IPS-15b (cell line): ENCODE measurements around the gene C1QTNF6.

Source experiments
- H3K27me3 ChIP-seq: one replicate; pipeline ENCODE4 v1.6.1; 2013; ENCODE audit warnings: low read length; ENCODE audit not compliant: control insufficient read depth, insufficient read depth
- H3K36me3 ChIP-seq: one replicate; pipeline ENCODE4 v1.6.1; 2013; ENCODE audit warnings: low read length; ENCODE audit not compliant: control insufficient read depth, insufficient read depth
- H3K4me1 ChIP-seq: one replicate; pipeline ENCODE4 v1.6.1; 2013; ENCODE audit warnings: mild to moderate bottlenecking, low read length; ENCODE audit not compliant: control insufficient read depth, insufficient read depth
- H3K4me3 ChIP-seq: one replicate; pipeline ENCODE4 v1.5.1; 2013; ENCODE audit warnings: low read depth, low read length
- H3K9ac ChIP-seq: one replicate; pipeline ENCODE4 v1.6.1; 2013; ENCODE audit warnings: low read depth, mild to moderate bottlenecking, low read length
- H3K9me3 ChIP-seq: one replicate; pipeline ENCODE4 v1.6.1; 2013; ENCODE audit warnings: mild to moderate bottlenecking, low read length; ENCODE audit not compliant: control insufficient read depth, insufficient read depth

Gene C1QTNF6

GRCh38 chr22:37146051-37146385 lies 42.0 kb downstream of the C1QTNF6 start:
- H3K9me3 ChIP-seq = no peaks in the 10 kb centered on the region
- no peaks in the 10 kb centered on the region for H3K4me1 ChIP-seq

DNA sequence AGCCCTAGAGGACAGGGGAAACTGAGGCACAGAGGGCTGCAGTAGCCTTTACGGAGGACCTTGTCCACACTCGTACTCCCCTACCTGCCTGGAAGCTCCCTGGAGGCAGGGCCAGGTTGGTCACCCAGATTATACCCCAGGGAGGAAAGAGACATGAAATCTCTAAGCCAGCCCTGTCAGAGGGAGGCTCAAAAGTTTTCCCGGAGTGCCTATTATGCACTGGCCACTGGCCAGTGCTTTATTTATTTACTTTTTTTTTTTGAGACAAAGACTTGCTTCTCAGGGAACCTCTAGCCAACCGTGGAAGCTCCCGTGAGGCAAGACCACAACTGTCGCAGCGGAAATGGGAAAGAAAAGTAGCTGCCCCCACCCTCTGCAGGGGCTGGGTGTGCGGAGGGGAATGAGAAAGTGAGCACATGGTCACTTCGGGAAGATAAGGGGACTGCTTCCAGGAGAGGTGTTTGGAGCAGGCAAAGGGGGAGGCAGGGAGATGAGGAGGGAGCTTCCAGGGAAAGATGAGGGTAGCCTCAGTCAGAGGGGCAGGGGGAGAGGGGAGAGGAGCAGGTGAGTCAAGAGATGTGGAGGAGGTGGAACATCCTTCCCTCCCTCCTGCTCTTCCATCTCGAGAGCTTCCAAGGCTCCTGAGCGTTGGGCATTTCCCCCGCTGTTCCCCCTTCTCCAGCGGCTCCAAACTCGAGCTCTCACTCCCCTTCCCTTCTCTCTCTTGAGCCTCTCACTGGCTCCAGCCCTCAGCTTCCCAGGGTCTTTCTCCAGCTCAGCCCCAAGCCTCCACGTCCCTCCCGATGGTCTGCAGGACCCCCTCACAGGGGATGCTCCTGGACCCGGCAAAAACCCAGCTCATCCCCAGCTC lies 42.6 kb downstream of the C1QTNF6 start:
- Histone ChIP-seq H3K36me3 (no peaks in the 10 kb centered on the region), H3K4me1 (no peaks in the 10 kb centered on the region), H3K4me3 (no peak overlapping the region), H3K27me3 (no peaks in the 10 kb centered on the region), H3K9ac (no peak overlapping the region), H3K9me3 (no peaks in the 10 kb centered on the region)

More at GRCh38 chr22:37146051-37146385, 42.0 kb downstream of the C1QTNF6 start:
- H3K36me3 ChIP-seq = no peaks in the 10 kb centered on the region
- H3K27me3 ChIP-seq = no peaks in the 10 kb centered on the region
- no peak overlapping the region for H3K4me3 ChIP-seq
- no peak overlapping the region for H3K9ac ChIP-seq

DNA sequence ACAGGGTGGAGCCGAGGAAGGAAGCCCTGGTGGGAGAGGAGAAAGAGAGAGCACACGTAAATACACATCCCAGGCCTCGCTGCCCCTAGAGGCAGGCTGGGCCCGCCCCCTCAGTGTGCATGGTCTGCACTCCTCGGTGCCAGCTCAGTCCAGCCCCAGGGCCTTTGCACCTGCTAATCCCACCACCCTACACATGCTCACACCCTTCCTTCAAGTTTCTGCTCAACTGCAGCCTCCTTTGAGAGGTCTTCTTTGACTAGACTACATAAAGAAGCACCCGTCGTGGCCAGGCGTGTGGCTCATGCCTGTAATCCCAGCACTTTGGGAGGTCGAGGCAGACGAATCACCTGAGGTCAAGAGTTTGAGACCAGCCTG lies 43.9 kb downstream of the C1QTNF6 start:
- H3K9me3 ChIP-seq = no peaks in the 10 kb centered on the region
- H3K27me3 ChIP-seq = no peaks in the 10 kb centered on the region
- H3K36me3 ChIP-seq = no peaks in the 10 kb centered on the region
- no peak overlapping the region for H3K4me3 ChIP-seq
- H3K9ac ChIP-seq = no peak overlapping the region
- H3K4me1 ChIP-seq = no peaks in the 10 kb centered on the region

GRCh38 chr22:37141971-37142370 lies 46.1 kb downstream of the C1QTNF6 start:
- Histone ChIP-seq H3K9ac (no peak overlapping the region), H3K36me3 (no peaks in the 10 kb centered on the region), H3K9me3 (no peaks in the 10 kb centered on the region), H3K4me1 (no peaks in the 10 kb centered on the region), H3K27me3 (no peaks in the 10 kb centered on the region), H3K4me3 (no peak overlapping the region)

GRCh38 chr22:37141476-37141875 lies 46.6 kb downstream of the C1QTNF6 start:
- Histone ChIP-seq H3K9ac (no peak overlapping the region), H3K27me3 (no peaks in the 10 kb centered on the region), H3K4me3 (no peak overlapping the region), H3K4me1 (no peaks in the 10 kb centered on the region), H3K9me3 (no peaks in the 10 kb centered on the region), H3K36me3 (no peaks in the 10 kb centered on the region)

DNA sequence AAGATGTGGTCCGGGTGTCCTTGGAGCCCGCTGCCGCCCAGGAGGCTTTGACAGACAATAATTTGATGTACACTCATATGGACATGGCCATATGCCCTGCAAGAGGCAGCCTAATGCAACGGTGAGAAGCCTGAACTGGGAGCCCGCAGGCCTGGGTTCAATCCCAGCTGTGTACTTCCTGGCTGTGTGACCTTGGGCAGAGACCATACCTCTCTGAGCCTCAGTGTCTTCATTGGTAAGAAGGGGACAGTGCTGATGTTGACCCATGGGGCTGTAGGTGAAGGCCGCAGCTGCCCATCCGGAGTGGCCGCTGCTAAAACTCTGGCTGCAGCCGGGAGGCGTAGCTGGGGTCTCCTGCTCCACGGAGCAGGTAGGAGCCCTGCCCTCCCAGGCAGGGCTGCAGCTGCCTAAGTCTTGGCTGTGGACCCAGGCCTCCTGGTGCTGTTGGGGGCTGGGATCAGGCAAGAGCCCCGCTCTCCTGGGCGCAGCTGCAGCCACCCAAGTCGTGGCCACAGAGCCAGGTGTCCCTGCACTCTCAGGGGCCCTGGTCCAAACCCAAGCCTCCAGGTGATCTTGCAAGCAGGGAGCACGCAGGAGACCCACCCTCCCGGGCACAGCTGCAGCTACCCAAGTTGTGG lies 47.2 kb downstream of the C1QTNF6 start:
- Histone ChIP-seq H3K9ac (no peak overlapping the region), H3K9me3 (no peaks in the 10 kb centered on the region), H3K36me3 (no peaks in the 10 kb centered on the region), H3K4me1 (no peaks in the 10 kb centered on the region), H3K27me3 (no peaks in the 10 kb centered on the region), H3K4me3 (no peak overlapping the region)

- Histone ChIP-seq H3K36me3 (no peaks in the 10 kb centered on the region), H3K9ac (no peak overlapping the region), H3K4me1 (no peaks in the 10 kb centered on the region), H3K4me3 (no peak overlapping the region), H3K9me3 (no peaks in the 10 kb centered on the region), H3K27me3 (no peaks in the 10 kb centered on the region)
These were observed 48.3 kb downstream of the C1QTNF6 start for GRCh38 chr22:37139762-37140161.

GRCh38 chr22:37138849-37139561 lies 49.0 kb downstream of the C1QTNF6 start:
- Histone ChIP-seq H3K36me3 (no peaks in the 10 kb centered on the region), H3K9ac (no peak overlapping the region), H3K9me3 (no peaks in the 10 kb centered on the region), H3K4me1 (no peaks in the 10 kb centered on the region), H3K4me3 (no peak overlapping the region), H3K27me3 (no peaks in the 10 kb centered on the region)

GRCh38 chr22:37137903-37138665 lies 50.0 kb downstream of the C1QTNF6 start:
- no peak overlapping the region for H3K9ac ChIP-seq
- no peaks in the 10 kb centered on the region for H3K36me3 ChIP-seq
- H3K27me3 ChIP-seq = no peaks in the 10 kb centered on the region
- H3K9me3 ChIP-seq = no peaks in the 10 kb centered on the region
- H3K4me3 ChIP-seq = no peak overlapping the region
- no peaks in the 10 kb centered on the region for H3K4me1 ChIP-seq

GRCh38 chr22:37137131-37137530 lies 50.9 kb downstream of the C1QTNF6 start:
- H3K27me3 ChIP-seq = no peaks in the 10 kb centered on the region
- H3K36me3 ChIP-seq = no peaks in the 10 kb centered on the region
- H3K4me3 ChIP-seq = no peak overlapping the region
- no peaks in the 10 kb centered on the region for H3K9me3 ChIP-seq
- no peaks in the 10 kb centered on the region for H3K4me1 ChIP-seq
- no peak overlapping the region for H3K9ac ChIP-seq

GRCh38 chr22:37135023-37135422 lies 53.0 kb downstream of the C1QTNF6 start:
- H3K4me3 ChIP-seq = no peak overlapping the region
- H3K27me3 ChIP-seq = no peaks in the 10 kb centered on the region
- no peaks in the 10 kb centered on the region for H3K9me3 ChIP-seq
- H3K36me3 ChIP-seq = no peaks in the 10 kb centered on the region
- no peak overlapping the region for H3K9ac ChIP-seq
- no peaks in the 10 kb centered on the region for H3K4me1 ChIP-seq
